Stomach smooth muscle (tissue), 2 donors: ENCODE results near the gene PPP2R5B.

Experiments used
- H3K27ac ChIP-seq: one replicate; pipeline ENCODE4 v1.7.0; 2013; ENCODE audit warnings: mild to moderate bottlenecking, low read length, inconsistent platforms
- H3K27me3 ChIP-seq, 2 donors: one replicate each; pipeline ENCODE4 v1.7.0; 2013; ENCODE audit warnings: low read length in 2 of 2; ENCODE audit not compliant: insufficient read depth in 2 of 2, control insufficient read depth in 1 of 2
- H3K36me3 ChIP-seq, 2 donors: one replicate each; pipeline ENCODE4 v1.7.0; 2013; ENCODE audit warnings: low read length in 2 of 2; ENCODE audit not compliant: control insufficient read depth in 2 of 2, insufficient read depth in 2 of 2
- H3K4me1 ChIP-seq: one replicate; pipeline ENCODE4 v1.7.0; 2013; ENCODE audit warnings: low read length; ENCODE audit not compliant: control insufficient read depth, insufficient read depth
- H3K4me3 ChIP-seq, 2 donors: one replicate each; pipeline ENCODE4 v1.7.0; 2013; ENCODE audit warnings: low read length in 2 of 2
- H3K9ac ChIP-seq, 2 donors: one replicate each; pipeline ENCODE4 v1.7.0; 2013; ENCODE audit warnings: low read length in 2 of 2, mild to moderate bottlenecking in 1 of 2
- H3K9me3 ChIP-seq, 2 donors: one replicate each; pipeline ENCODE4 v1.7.0; 2013; ENCODE audit warnings: low read length in 2 of 2; ENCODE audit not compliant: control insufficient read depth in 2 of 2
- donor health status: healthy.
- donor health status: Pancreatic carcinoma.

PPP2R5B gene

GRCh38 chr11:64897381-64898075 is 27.0 kb upstream of the PPP2R5B start:
- Histone ChIP-seq H3K36me3 (peaks cover 13 to 26% of the 10 kb centered on the region in 2 donors), H3K4me3 (no peak overlapping the region), H3K9ac (no peak overlapping the region), H3K27me3 (no peaks in the 10 kb centered on the region), H3K27ac (no peak overlapping the region), H3K9me3 (no peaks in the 10 kb centered on the region), H3K4me1 (peaks cover 7% of the 10 kb centered on the region)

GRCh38 chr11:64898076-64898445 is 26.4 kb upstream of the PPP2R5B start:
- no peak overlapping the region for H3K9ac ChIP-seq
- H3K36me3 ChIP-seq, result peaks cover 14 to 29% of the 10 kb centered on the region in 2 donors
- no peak overlapping the region for H3K27ac ChIP-seq
- no peaks in the 10 kb centered on the region for H3K27me3 ChIP-seq
- H3K4me1 ChIP-seq, result peaks cover 7% of the 10 kb centered on the region
- H3K4me3 ChIP-seq, result no peak overlapping the region
- no peaks in the 10 kb centered on the region for H3K9me3 ChIP-seq

- no peak overlapping the region for H3K9ac ChIP-seq
- no peak overlapping the region for H3K4me3 ChIP-seq
- H3K27ac ChIP-seq, result no peak overlapping the region
- H3K36me3 ChIP-seq, result peaks cover 16 to 32% of the 10 kb centered on the region in 2 donors
- no peaks in the 10 kb centered on the region for H3K27me3 ChIP-seq
- peaks cover 7% of the 10 kb centered on the region for H3K4me1 ChIP-seq
- H3K9me3 ChIP-seq, result no peaks in the 10 kb centered on the region
These were observed 25.9 kb upstream of the PPP2R5B start for GRCh38 chr11:64898541-64898940.

GRCh38 chr11:64900263-64900678 is 24.2 kb upstream of the PPP2R5B start:
- Histone ChIP-seq H3K36me3 (peaks cover 19 to 37% of the 10 kb centered on the region in 2 donors), H3K9ac (no peak overlapping the region), H3K4me1 (no peaks in the 10 kb centered on the region), H3K27ac (no peak overlapping the region), H3K4me3 (no peak overlapping the region), H3K9me3 (no peaks in the 10 kb centered on the region), H3K27me3 (no peaks in the 10 kb centered on the region)

- H3K9me3 ChIP-seq, result no peaks in the 10 kb centered on the region
- no peak overlapping the region for H3K9ac ChIP-seq
- no peak overlapping the region for H3K4me3 ChIP-seq
- H3K27me3 ChIP-seq, result no peaks in the 10 kb centered on the region
- no peak overlapping the region for H3K27ac ChIP-seq
- H3K4me1 ChIP-seq, result no peaks in the 10 kb centered on the region
- peaks cover 22 to 42% of the 10 kb centered on the region in 2 donors for H3K36me3 ChIP-seq
These were observed 23.7 kb upstream of the PPP2R5B start for GRCh38 chr11:64900774-64901173.

GRCh38 chr11:64902102-64902900 is 22.2 kb upstream of the PPP2R5B start:
- no peak overlapping the region for H3K9ac ChIP-seq
- H3K27me3 ChIP-seq, result no peaks in the 10 kb centered on the region
- no peaks in the 10 kb centered on the region for H3K9me3 ChIP-seq
- H3K27ac ChIP-seq, result no peak overlapping the region
- H3K4me1 ChIP-seq, result no peaks in the 10 kb centered on the region
- H3K4me3 ChIP-seq, result no peak overlapping the region
- peaks cover 35 to 39% of the 10 kb centered on the region in 2 donors for H3K36me3 ChIP-seq

- Histone ChIP-seq H3K27ac (no peak overlapping the region), H3K9ac (no peak overlapping the region), H3K9me3 (no peaks in the 10 kb centered on the region), H3K36me3 (peaks cover 35 to 40% of the 10 kb centered on the region in 2 donors), H3K27me3 (no peaks in the 10 kb centered on the region), H3K4me3 (no peak overlapping the region), H3K4me1 (no peaks in the 10 kb centered on the region)
These were observed 21.1 kb upstream of the PPP2R5B start for GRCh38 chr11:64903291-64903833.

- no peak overlapping the region for H3K4me3 ChIP-seq
- H3K9ac ChIP-seq, result no peak overlapping the region
- peaks cover 38 to 45% of the 10 kb centered on the region in 2 donors for H3K36me3 ChIP-seq
- no peaks in the 10 kb centered on the region for H3K4me1 ChIP-seq
- no peaks in the 10 kb centered on the region for H3K27me3 ChIP-seq
- no peaks in the 10 kb centered on the region for H3K9me3 ChIP-seq
- H3K27ac ChIP-seq, result no peak overlapping the region
These were observed 18.8 kb upstream of the PPP2R5B start for GRCh38 chr11:64905516-64906313.

GRCh38 chr11:64906314-64906635 is 18.2 kb upstream of the PPP2R5B start:
- Histone ChIP-seq H3K9ac (no peak overlapping the region), H3K36me3 (peaks cover 40 to 50% of the 10 kb centered on the region in 2 donors), H3K27ac (no peak overlapping the region), H3K4me1 (no peaks in the 10 kb centered on the region), H3K9me3 (no peaks in the 10 kb centered on the region), H3K4me3 (no peak overlapping the region), H3K27me3 (no peaks in the 10 kb centered on the region)

- Histone ChIP-seq H3K4me3 (no peak overlapping the region), H3K9ac (no peak overlapping the region), H3K27ac (no peak overlapping the region), H3K4me1 (no peaks in the 10 kb centered on the region), H3K27me3 (no peaks in the 10 kb centered on the region), H3K36me3 (peaks cover 43 to 63% of the 10 kb centered on the region in 2 donors), H3K9me3 (no peaks in the 10 kb centered on the region)
These were observed 15.7 kb upstream of the PPP2R5B start for GRCh38 chr11:64908766-64909165.
